Colonic mucosa (tissue), 4 donors: ENCODE measurements around the gene GTSE1. TPM values are rescaled to one million over a fixed set of nuclear protein-coding genes. Genes with fewer than 3 reads are reported as not detected.

Experiments
- DNase-seq: peaks from one replicate; pipeline ENCODE4 v3.0.0-alpha.2; 2020
- H3K27ac ChIP-seq: fragments of 200-600 bp; one replicate; pipeline ENCODE4 v1.8.0; 2021
- H3K27me3 ChIP-seq: fragments of 200-600 bp; one replicate; pipeline ENCODE4 v1.8.0; 2021
- H3K36me3 ChIP-seq: fragments of 200-600 bp; one replicate; pipeline ENCODE4 v1.8.0; 2021
- H3K4me1 ChIP-seq: fragments of 200-600 bp; one replicate; pipeline ENCODE4 v1.8.0; 2021; ENCODE audit warnings: mild to moderate bottlenecking
- H3K4me3 ChIP-seq: fragments of 200-600 bp; one replicate; pipeline ENCODE4 v1.8.0; 2021
- H3K9ac ChIP-seq, 2 donors: one replicate each; pipeline ENCODE4 v1.7.0; 2013; ENCODE audit warnings: control low read depth in 2 of 2, low read depth in 2 of 2, low read length in 2 of 2
- H3K9me3 ChIP-seq: fragments of 200-600 bp; one replicate; pipeline ENCODE4 v1.8.0; 2021
- CTCF ChIP-seq: fragments of 200-600 bp; IDR thresholded peaks from one replicate; pipeline ENCODE4 v1.8.0; 2022; ENCODE audit warnings: antibody characterized with exemption, mild to moderate bottlenecking
- intact Hi-C: fragments of 100-400 bp; cut with DNase I; formaldehyde crosslinking; loops from one replicate; pipeline ENCODE4 v1.14.1; 2022
- total RNA-seq, 2 donors: library from RNA; stranded (reverse); fragmentation: NEBNext Ultra II Directional in 1 of 2; extraction: Animal tissue kit (Norgen Biotek cat#: 25700) in 1 of 2; gene quantifications; one replicate each; pipeline ENCODE4 v1.2.1, GENCODE V29; 2021
- donor health status: healthy.
- donor health status: DM: no; HTN: no; CAD: no.
- donor health status: DM: no; HTN: no; CAD: no.

Gene GTSE1
- total RNA-seq, 2 donors from 2014 or later, result 7.8 to 38.8 TPM

GRCh38 chr22:46380069-46380468 is 83.4 kb downstream of the GTSE1 start:
- H3K4me3 ChIP-seq, result peak overlapping the region; percentile 9
- no peaks in the 10 kb centered on the region for H3K27me3 ChIP-seq
- H3K36me3 ChIP-seq, result no peaks in the 10 kb centered on the region
- H3K9me3 ChIP-seq, result no peaks in the 10 kb centered on the region
- no peak for DNase-seq
- no peak overlapping the region for H3K9ac ChIP-seq
- no peak for TF ChIP-seq CTCF
- peaks cover 11% of the 10 kb centered on the region for H3K4me1 ChIP-seq
- intact Hi-C loops, result no loop called here
- no peak overlapping the region for H3K27ac ChIP-seq

Other genes with a start within 250 kb of the GTSE1 start
- 10 to 100 TPM; 59.8 to 74.8 TPM for gene PPARA, start 146.3 kb upstream of the GTSE1 start, total RNA-seq
- 10 to 100 TPM in 1 of 2 donors, 1 to 10 TPM in 1; 5.8 to 11.2 TPM for gene CDPF1, start 46.6 kb upstream of the GTSE1 start, total RNA-seq
- gene PKDREJ, start 33.5 kb upstream of the GTSE1 start, total RNA-seq, result 1 to 10 TPM in 1 of 2 donors, under 1 TPM in 1; 0.32 to 1.1 TPM
- 100 to 1,000 TPM; 124 to 149 TPM for gene TTC38, start 28.9 kb upstream of the GTSE1 start, total RNA-seq
- gene TRMU, start 38.8 kb downstream of the GTSE1 start, total RNA-seq, result 10 to 100 TPM; 25.2 to 71.8 TPM
- gene CELSR1, start 240.8 kb downstream of the GTSE1 start, total RNA-seq, result 1 to 10 TPM; 2.7 to 7.8 TPM